Kidney glomerular epithelial cell (primary cell): Measurements from ENCODE around the gene CRX.
A peak's percentile ranks its signal among the peaks of the same experiment; 100 is the strongest.
"Not testable (repeated sequence)": the region's sequence is repeated elsewhere in the genome, so short reads cannot be mapped to it uniquely, and the experiment has no call there.

Source experiments
- DNase-seq: peaks from one replicate; lab custom pipeline; 2025; lab: John Stamatoyannopoulos, UW

The CRX gene

GRCh38 chr19:47803671-47804070, 18.1 kb upstream of the CRX start:
- DNase-seq, result not testable (repeated sequence)

DNA sequence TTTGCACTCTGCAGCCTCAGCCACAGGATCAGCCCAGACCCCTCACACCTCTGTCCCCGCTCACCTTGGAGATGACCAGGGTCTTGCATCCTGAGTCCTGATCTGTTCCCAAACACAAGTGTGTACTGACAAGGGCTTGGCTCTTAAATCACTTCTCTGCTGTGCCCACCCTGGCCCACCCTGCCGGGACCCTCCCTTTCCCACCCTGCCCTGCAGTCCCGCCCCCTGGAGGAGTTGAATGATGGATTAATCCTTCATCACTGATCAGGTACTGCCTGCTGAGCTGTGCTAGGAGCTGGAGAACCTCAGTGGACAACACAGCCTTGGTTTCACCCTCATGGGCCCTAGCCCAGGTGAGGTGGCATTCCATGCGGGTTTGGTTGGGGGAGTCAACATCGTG, 17.3 kb upstream of the CRX start, which contains the start of gene TPRX1:
Gene TPRX1 (minus strand): TSS at position 101 of the 400 bp plus-strand sequence. CDS start 12 bp downstream, at position 89.
- not testable (repeated sequence) for DNase-seq

- no peak for DNase-seq
Observed at GRCh38 chr19:47805313-47805712, 16.4 kb upstream of the CRX start.

- DNase-seq, result no peak
Observed at GRCh38 chr19:47806435-47806834, 15.3 kb upstream of the CRX start.

DNA sequence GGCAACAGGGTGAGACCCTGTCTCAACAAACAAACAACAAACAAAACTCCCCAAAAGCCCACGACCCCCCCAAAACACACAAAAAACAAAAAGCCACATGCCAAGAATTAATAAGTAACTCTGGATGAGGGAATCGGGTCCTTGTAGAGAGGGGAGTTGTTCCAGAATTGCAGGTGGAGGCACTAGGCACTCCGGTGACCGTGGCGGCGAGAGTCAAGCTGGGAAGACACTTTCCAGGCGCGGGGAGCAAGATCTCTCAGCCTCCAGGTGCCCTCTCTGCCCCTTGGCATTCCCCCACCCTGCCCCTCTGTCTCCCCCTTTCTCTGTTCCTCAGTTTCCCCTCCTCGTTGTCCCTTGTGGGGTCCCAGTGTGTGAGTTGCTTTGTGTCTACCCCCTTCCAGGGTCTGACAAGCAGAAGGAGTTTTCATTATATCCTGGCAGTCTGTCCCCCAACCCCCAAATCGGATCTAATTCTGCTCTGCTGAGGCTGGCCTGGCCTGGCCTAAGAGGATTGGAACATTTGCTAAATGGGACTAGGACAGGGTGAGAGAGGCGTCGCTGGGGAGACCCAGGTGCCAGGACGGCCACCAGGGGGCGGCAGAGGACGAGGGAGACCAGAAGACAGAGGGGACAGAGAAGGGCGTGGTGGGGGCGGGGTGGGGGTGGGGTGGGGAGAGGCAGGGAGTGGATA, 8.3 kb upstream of the CRX start:
- peak; percentile 0 for DNase-seq

DNA sequence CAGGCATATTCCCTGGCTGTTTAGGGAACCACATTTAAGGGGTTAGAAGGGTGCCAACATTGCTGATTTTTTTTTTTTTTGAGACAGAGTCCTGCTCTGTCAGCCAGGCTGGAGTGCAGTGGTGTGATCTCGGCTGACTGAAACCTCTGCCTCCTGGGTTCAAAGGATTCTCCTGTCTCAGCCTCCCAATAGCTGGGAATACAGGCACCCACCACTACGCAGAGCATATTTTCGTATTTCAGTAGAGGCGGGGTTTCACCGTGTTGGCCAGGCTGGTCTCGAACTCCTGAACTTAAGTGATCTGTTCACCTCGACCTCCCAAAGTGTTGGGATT, 7.8 kb upstream of the CRX start:
- no peak for DNase-seq

GRCh38 chr19:47816270-47816669, 5.5 kb upstream of the CRX start:
- not testable (repeated sequence) for DNase-seq

- not testable (repeated sequence) for DNase-seq
Observed at GRCh38 chr19:47818221-47818620, 3.5 kb upstream of the CRX start.

GRCh38 chr19:47819858-47820257, 1.9 kb upstream of the CRX start:
- no peak for DNase-seq

DNA sequence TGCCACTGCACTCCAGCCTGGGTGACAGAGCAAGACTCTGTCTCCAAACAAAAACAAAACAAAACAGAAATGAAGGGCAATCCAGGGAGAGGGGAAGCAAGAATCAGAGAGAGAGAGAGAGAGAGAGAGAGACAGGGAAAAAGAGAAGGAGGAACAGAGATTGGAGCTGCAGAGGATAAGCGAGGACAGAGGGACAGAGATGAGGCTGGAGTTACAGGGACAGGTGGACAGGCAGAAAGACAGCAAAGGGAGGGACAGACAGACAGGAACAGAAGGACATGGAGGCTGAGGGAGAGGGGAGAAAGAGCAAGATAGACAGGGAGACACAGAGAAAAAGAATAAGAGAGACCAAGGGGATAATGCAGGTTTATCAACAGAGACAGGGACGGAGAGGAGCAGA, 1.3 kb upstream of the CRX start:
- DNase-seq, result no peak

DNA sequence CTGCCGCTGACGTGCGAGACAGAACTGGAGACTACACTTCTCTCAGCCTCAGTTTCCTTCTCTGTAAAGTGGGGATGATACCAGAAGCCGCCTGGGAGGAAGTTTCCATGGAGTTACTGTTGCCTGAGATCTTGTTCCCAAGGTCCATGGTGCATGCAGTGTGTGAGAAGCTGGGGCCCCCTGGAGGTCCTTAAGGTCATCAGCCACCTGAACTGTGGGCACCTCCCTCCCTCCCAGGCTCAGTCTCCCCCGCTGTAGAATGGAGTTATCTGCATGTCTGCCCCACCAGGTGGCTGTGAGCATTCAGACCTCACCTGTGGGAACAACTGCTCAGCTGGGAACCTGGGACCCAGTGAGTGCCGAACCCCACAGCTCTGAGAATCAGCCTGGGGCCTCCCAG, 2.7 kb downstream of the CRX start:
- no peak for DNase-seq

DNA sequence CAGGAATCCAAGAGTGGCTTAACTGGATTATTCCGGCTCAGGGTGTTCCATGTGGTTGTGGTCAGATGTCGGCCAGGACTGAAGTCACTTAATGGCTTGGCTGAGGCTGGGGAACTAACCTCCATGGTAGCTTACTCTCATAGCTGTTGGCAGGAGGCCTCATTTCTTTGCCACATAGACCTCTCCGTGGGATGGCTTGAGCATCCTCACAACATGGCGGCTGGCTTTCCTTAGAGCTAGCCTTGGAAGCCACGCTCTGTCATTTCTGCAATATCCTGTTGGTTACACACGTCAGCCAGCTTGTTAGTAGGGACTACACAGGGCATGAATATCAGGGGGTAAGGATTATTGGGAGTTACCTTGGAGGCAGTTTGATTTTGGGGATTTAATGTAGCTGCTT, 5.1 kb downstream of the CRX start:
- no peak for DNase-seq

- DNase-seq, result no peak
Observed at GRCh38 chr19:47832723-47833122, 11.0 kb downstream of the CRX start.

- no peak for DNase-seq
Observed at GRCh38 chr19:47836038-47836437, 14.3 kb downstream of the CRX start.

- no peak for DNase-seq
Observed at GRCh38 chr19:47839411-47839810, 17.7 kb downstream of the CRX start.

DNA sequence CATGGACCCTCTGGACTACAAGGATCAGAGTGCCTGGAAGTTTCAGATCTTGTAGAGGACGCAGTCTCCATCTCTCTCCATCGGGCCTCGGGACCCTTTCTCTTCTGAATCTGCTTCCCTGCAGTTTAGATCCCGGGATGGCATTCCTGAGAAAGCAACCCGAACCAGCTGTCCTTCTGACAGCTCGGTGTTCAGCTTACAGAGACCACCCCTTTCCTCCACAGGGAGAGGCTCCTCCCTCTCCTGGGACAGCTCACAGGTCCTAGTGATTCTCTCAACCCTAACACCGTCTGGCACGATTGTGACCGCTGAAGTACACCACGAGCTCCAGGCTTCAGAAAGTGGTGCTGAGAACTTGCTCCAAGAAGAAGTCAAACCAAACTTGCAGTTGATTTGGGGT, 18.2 kb downstream of the CRX start:
- peak; percentile 1 for DNase-seq

DNA sequence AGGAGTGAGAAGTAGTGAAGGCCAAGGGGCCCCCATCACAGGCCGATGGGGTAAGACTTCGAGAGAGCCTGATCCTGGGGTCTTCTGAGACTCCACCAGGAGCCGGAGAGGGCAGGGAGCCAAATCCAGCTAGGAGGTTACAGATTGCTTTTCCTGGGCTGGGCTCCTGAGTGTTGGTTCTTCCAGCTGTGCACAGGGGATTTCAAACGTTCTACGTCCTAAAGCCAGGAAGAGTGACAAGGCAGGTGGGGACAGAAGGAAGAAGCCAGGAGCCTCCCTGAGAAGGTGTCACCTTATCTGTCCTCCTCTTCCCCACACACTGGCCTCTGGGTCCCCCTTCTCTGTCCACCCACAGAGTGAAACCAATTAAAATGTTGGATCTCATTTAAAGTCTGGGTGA, 21.2 kb downstream of the CRX start:
- DNase-seq, result no peak

- no peak for DNase-seq
Observed at GRCh38 chr19:47848425-47848822, 26.7 kb downstream of the CRX start.

DNA sequence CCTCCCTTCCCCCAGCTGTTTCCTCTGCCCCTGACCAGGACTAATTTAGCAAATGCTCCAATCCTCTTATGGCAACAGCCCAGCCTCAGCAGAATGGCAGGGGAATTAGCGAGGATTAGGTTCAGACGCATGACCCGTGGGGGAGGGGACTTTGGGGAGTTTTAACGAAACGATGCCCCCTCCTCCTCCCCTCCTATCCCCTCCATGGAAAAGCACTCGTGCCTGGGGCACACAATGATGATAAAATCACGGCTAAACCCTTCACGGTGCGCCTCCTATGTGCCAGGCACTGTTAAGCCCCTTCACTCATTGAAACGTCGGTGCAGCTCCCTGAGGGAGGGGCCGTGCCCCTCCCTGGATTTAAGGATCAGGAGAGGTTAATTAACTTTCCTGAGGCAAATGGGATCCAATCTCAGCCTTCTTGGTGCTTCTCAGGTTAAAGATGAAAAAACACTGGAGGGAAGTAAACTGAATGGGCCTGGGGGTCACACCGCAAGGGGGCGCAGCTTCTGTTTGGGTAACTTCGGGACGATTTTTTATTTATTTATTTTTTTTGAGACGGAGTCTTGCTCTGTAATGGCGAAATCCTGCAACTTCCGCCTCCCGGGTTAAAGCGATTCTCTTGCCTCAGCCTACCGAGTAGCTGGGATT, 27.2 kb downstream of the CRX start:
- no peak for DNase-seq

- DNase-seq, result no peak
Observed at GRCh38 chr19:47853003-47853402, 31.3 kb downstream of the CRX start.

GRCh38 chr19:47854459-47854858, 32.7 kb downstream of the CRX start:
- no peak for DNase-seq

- DNase-seq, result not testable (repeated sequence)
Observed at GRCh38 chr19:47858231-47858630, 36.5 kb downstream of the CRX start.

- DNase-seq, result not testable (repeated sequence)
Observed at GRCh38 chr19:47858646-47859285, 37.0 kb downstream of the CRX start, which contains the start of gene TPRX2. TPRX2 (plus strand) TSS chr19:47859235; CDS start chr19:47859247, 12 bp downstream.
